GM21447 (cell line): ENCODE measurements around the gene LFNG.

Experiments
- ATAC-seq: cut with Tn5 transposase; IDR thresholded peaks from one replicate; pipeline ENCODE4 v1.9.1; 2021; ENCODE audit not compliant: unreplicated experiment

LFNG gene

GRCh38 chr7:2482725-2483451, 36.7 kb upstream of the LFNG start:
- no peak for ATAC-seq

- no peak for ATAC-seq
Measured at GRCh38 chr7:2483494-2483893, 36.1 kb upstream of the LFNG start.

GRCh38 chr7:2484868-2485267, 34.7 kb upstream of the LFNG start:
- no peak for ATAC-seq

- ATAC-seq, result no peak
Measured at GRCh38 chr7:2487586-2488271, 31.8 kb upstream of the LFNG start.

GRCh38 chr7:2488272-2488645, 31.3 kb upstream of the LFNG start:
- ATAC-seq, result no peak

- no peak for ATAC-seq
Measured at GRCh38 chr7:2488681-2489080, 30.9 kb upstream of the LFNG start.

- no peak for ATAC-seq
Measured at GRCh38 chr7:2490181-2490651, 29.4 kb upstream of the LFNG start.

- no peak for ATAC-seq
Measured at GRCh38 chr7:2492038-2492437, 27.5 kb upstream of the LFNG start.

- no peak for ATAC-seq
Measured at GRCh38 chr7:2493205-2494164, 26.1 kb upstream of the LFNG start.

- ATAC-seq, result no peak
Measured at GRCh38 chr7:2494191-2495130, 25.1 kb upstream of the LFNG start.

GRCh38 chr7:2495418-2496299, 23.9 kb upstream of the LFNG start:
- ATAC-seq, result no peak

- no peak for ATAC-seq
Measured at GRCh38 chr7:2496375-2496774, 23.2 kb upstream of the LFNG start.

GRCh38 chr7:2497065-2497464, 22.5 kb upstream of the LFNG start:
- no peak for ATAC-seq

- ATAC-seq, result no peak
Measured at GRCh38 chr7:2497500-2498336, 21.9 kb upstream of the LFNG start.

- no peak for ATAC-seq
Measured at GRCh38 chr7:2498708-2499107, 20.9 kb upstream of the LFNG start.

GRCh38 chr7:2499181-2499580, 20.4 kb upstream of the LFNG start:
- ATAC-seq, result no peak

GRCh38 chr7:2499719-2500430, 19.7 kb upstream of the LFNG start:
- ATAC-seq, result no peak

- no peak for ATAC-seq
Measured at GRCh38 chr7:2500701-2501100, 18.9 kb upstream of the LFNG start.
